ENCODE measurements around the gene KLK1.

KLK1 gene

GRCh38 chr19:50801107-50801506 is 22.5 kb downstream of the KLK1 start:
- Histone ChIP-seq H3K36me3 (ENCODE audit: control insufficient read depth in 5 of 5, insufficient read depth in 5 of 5, low read length in 5 of 5) (peaks cover 0 to 53% (median 34%) of the 10 kb centered on the region in 5 donors), H3K27me3 (ENCODE audit: control insufficient read depth in 5 of 5, insufficient read depth in 4 of 5, low read length in 5 of 5) (no peaks in the 10 kb centered on the region), H3K27ac (ENCODE audit: low read depth, low read length) (no peak overlapping the region), H3K9me3 (ENCODE audit: control insufficient read depth in 5 of 5, low read length in 5 of 5) (no peaks in the 10 kb centered on the region), H3K4me1 (ENCODE audit: control insufficient read depth in 5 of 5, insufficient read depth in 5 of 5, low read length in 5 of 5) (peaks cover 4 to 28% (median 20%) of the 10 kb centered on the region in 5 donors), H3K9ac (ENCODE audit: low read length in 5 of 5) (no peak overlapping the region), H3K4me3 (ENCODE audit: low read depth in 1 of 5, low read length in 5 of 5) (no peak overlapping the region)

- Histone ChIP-seq H3K36me3 (ENCODE audit: control insufficient read depth in 5 of 5, insufficient read depth in 5 of 5, low read length in 5 of 5) (peaks cover 0 to 60% (median 34%) of the 10 kb centered on the region in 5 donors), H3K27me3 (ENCODE audit: control insufficient read depth in 5 of 5, insufficient read depth in 4 of 5, low read length in 5 of 5) (no peaks in the 10 kb centered on the region), H3K9me3 (ENCODE audit: control insufficient read depth in 5 of 5, low read length in 5 of 5) (no peaks in the 10 kb centered on the region), H3K27ac (ENCODE audit: low read depth, low read length) (no peak overlapping the region), H3K9ac (ENCODE audit: low read length in 5 of 5) (no peak overlapping the region), H3K4me3 (ENCODE audit: low read depth in 1 of 5, low read length in 5 of 5) (no peak overlapping the region), H3K4me1 (ENCODE audit: control insufficient read depth in 5 of 5, insufficient read depth in 5 of 5, low read length in 5 of 5) (peaks cover 4 to 17% (median 15%) of the 10 kb centered on the region in 5 donors)
Measured at GRCh38 chr19:50799547-50799851, 24.1 kb downstream of the KLK1 start.

- H3K36me3 ChIP-seq (ENCODE audit: control insufficient read depth in 5 of 5, insufficient read depth in 5 of 5, low read length in 5 of 5): peaks cover 0 to 60% (median 34%) of the 10 kb centered on the region in 5 donors
Measured at GRCh38 chr19:50798659-50799546, 24.7 kb downstream of the KLK1 start.

GRCh38 chr19:50797781-50798658 is 25.6 kb downstream of the KLK1 start:
- H3K36me3 ChIP-seq (ENCODE audit: control insufficient read depth in 5 of 5, insufficient read depth in 5 of 5, low read length in 5 of 5): peaks cover 0 to 60% (median 34%) of the 10 kb centered on the region in 5 donors
- no peak overlapping the region for H3K27ac ChIP-seq (ENCODE audit: low read depth, low read length)
- no peak overlapping the region for H3K9ac ChIP-seq (ENCODE audit: low read length in 5 of 5)
- H3K9me3 ChIP-seq (ENCODE audit: control insufficient read depth in 5 of 5, low read length in 5 of 5): no peaks in the 10 kb centered on the region
- peaks cover 0 to 6% (median 4%) of the 10 kb centered on the region in 5 donors for H3K4me1 ChIP-seq (ENCODE audit: control insufficient read depth in 5 of 5, insufficient read depth in 5 of 5, low read length in 5 of 5)
- peaks cover 0 to 7% (median 0%) of the 10 kb centered on the region in 5 donors for H3K27me3 ChIP-seq (ENCODE audit: control insufficient read depth in 5 of 5, insufficient read depth in 4 of 5, low read length in 5 of 5)
- no peak overlapping the region for H3K4me3 ChIP-seq (ENCODE audit: low read depth in 1 of 5, low read length in 5 of 5)

More at GRCh38 chr19:50798659-50799546, 24.7 kb downstream of the KLK1 start:
- Histone ChIP-seq H3K9me3 (ENCODE audit: control insufficient read depth in 5 of 5, low read length in 5 of 5) (no peaks in the 10 kb centered on the region), H3K4me1 (ENCODE audit: control insufficient read depth in 5 of 5, insufficient read depth in 5 of 5, low read length in 5 of 5) (peaks cover 4 to 15% (median 12%) of the 10 kb centered on the region in 5 donors), H3K9ac (ENCODE audit: low read length in 5 of 5) (no peak overlapping the region), H3K27ac (ENCODE audit: low read depth, low read length) (no peak overlapping the region), H3K27me3 (ENCODE audit: control insufficient read depth in 5 of 5, insufficient read depth in 4 of 5, low read length in 5 of 5) (peaks cover 0 to under 1% (median 0%) of the 10 kb centered on the region in 5 donors), H3K4me3 (ENCODE audit: low read depth in 1 of 5, low read length in 5 of 5) (no peak overlapping the region)

GRCh38 chr19:50797429-50797780 is 26.2 kb downstream of the KLK1 start:
- Histone ChIP-seq H3K27ac (ENCODE audit: low read depth, low read length) (no peak overlapping the region), H3K36me3 (ENCODE audit: control insufficient read depth in 5 of 5, insufficient read depth in 5 of 5, low read length in 5 of 5) (peaks cover 0 to 60% (median 34%) of the 10 kb centered on the region in 5 donors), H3K4me3 (ENCODE audit: low read depth in 1 of 5, low read length in 5 of 5) (no peak overlapping the region), H3K9me3 (ENCODE audit: control insufficient read depth in 5 of 5, low read length in 5 of 5) (no peaks in the 10 kb centered on the region), H3K9ac (ENCODE audit: low read length in 5 of 5) (no peak overlapping the region), H3K27me3 (ENCODE audit: control insufficient read depth in 5 of 5, insufficient read depth in 4 of 5, low read length in 5 of 5) (peaks cover 0 to 9% (median 3%) of the 10 kb centered on the region in 5 donors), H3K4me1 (ENCODE audit: control insufficient read depth in 5 of 5, insufficient read depth in 5 of 5, low read length in 5 of 5) (no peaks in the 10 kb centered on the region)

- no peaks in the 10 kb centered on the region for H3K4me1 ChIP-seq (ENCODE audit: control insufficient read depth in 5 of 5, insufficient read depth in 5 of 5, low read length in 5 of 5)
- no peaks in the 10 kb centered on the region for H3K9me3 ChIP-seq (ENCODE audit: control insufficient read depth in 5 of 5, low read length in 5 of 5)
- H3K27me3 ChIP-seq (ENCODE audit: control insufficient read depth in 5 of 5, insufficient read depth in 4 of 5, low read length in 5 of 5): peaks cover 0 to 11% (median 4%) of the 10 kb centered on the region in 5 donors
- peaks cover 0 to 56% (median 34%) of the 10 kb centered on the region in 5 donors for H3K36me3 ChIP-seq (ENCODE audit: control insufficient read depth in 5 of 5, insufficient read depth in 5 of 5, low read length in 5 of 5)
- no peak overlapping the region for H3K9ac ChIP-seq (ENCODE audit: low read length in 5 of 5)
- no peak overlapping the region for H3K4me3 ChIP-seq (ENCODE audit: low read depth in 1 of 5, low read length in 5 of 5)
- H3K27ac ChIP-seq (ENCODE audit: low read depth, low read length): no peak overlapping the region
Measured at GRCh38 chr19:50796634-50797428, 26.8 kb downstream of the KLK1 start.

GRCh38 chr19:50796128-50796633 is 27.4 kb downstream of the KLK1 start:
- H3K4me3 ChIP-seq (ENCODE audit: low read depth in 1 of 5, low read length in 5 of 5): no peak overlapping the region
- no peak overlapping the region for H3K9ac ChIP-seq (ENCODE audit: low read length in 5 of 5)
- H3K27ac ChIP-seq (ENCODE audit: low read depth, low read length): no peak overlapping the region
- no peaks in the 10 kb centered on the region for H3K9me3 ChIP-seq (ENCODE audit: control insufficient read depth in 5 of 5, low read length in 5 of 5)
- H3K4me1 ChIP-seq (ENCODE audit: control insufficient read depth in 5 of 5, insufficient read depth in 5 of 5, low read length in 5 of 5): no peaks in the 10 kb centered on the region
- peaks cover 0 to 11% (median 7%) of the 10 kb centered on the region in 5 donors for H3K27me3 ChIP-seq (ENCODE audit: control insufficient read depth in 5 of 5, insufficient read depth in 4 of 5, low read length in 5 of 5)
- peaks cover 0 to 53% (median 34%) of the 10 kb centered on the region in 5 donors for H3K36me3 ChIP-seq (ENCODE audit: control insufficient read depth in 5 of 5, insufficient read depth in 5 of 5, low read length in 5 of 5)

GRCh38 chr19:50795664-50796073 is 27.9 kb downstream of the KLK1 start:
- Histone ChIP-seq H3K4me3 (ENCODE audit: low read depth in 1 of 5, low read length in 5 of 5) (no peak overlapping the region), H3K36me3 (ENCODE audit: control insufficient read depth in 5 of 5, insufficient read depth in 5 of 5, low read length in 5 of 5) (peaks cover 0 to 48% (median 30%) of the 10 kb centered on the region in 5 donors), H3K4me1 (ENCODE audit: control insufficient read depth in 5 of 5, insufficient read depth in 5 of 5, low read length in 5 of 5) (no peaks in the 10 kb centered on the region), H3K27ac (ENCODE audit: low read depth, low read length) (no peak overlapping the region), H3K27me3 (ENCODE audit: control insufficient read depth in 5 of 5, insufficient read depth in 4 of 5, low read length in 5 of 5) (peaks cover 0 to 11% (median 7%) of the 10 kb centered on the region in 5 donors), H3K9me3 (ENCODE audit: control insufficient read depth in 5 of 5, low read length in 5 of 5) (no peaks in the 10 kb centered on the region), H3K9ac (ENCODE audit: low read length in 5 of 5) (no peak overlapping the region)

- H3K9ac ChIP-seq (ENCODE audit: low read length in 5 of 5): no peak overlapping the region
- peaks cover 0 to 45% (median 30%) of the 10 kb centered on the region in 5 donors for H3K36me3 ChIP-seq (ENCODE audit: control insufficient read depth in 5 of 5, insufficient read depth in 5 of 5, low read length in 5 of 5)
- no peaks in the 10 kb centered on the region for H3K4me1 ChIP-seq (ENCODE audit: control insufficient read depth in 5 of 5, insufficient read depth in 5 of 5, low read length in 5 of 5)
- no peak overlapping the region for H3K27ac ChIP-seq (ENCODE audit: low read depth, low read length)
- no peak overlapping the region for H3K4me3 ChIP-seq (ENCODE audit: low read depth in 1 of 5, low read length in 5 of 5)
- peaks cover 0 to 11% (median 7%) of the 10 kb centered on the region in 5 donors for H3K27me3 ChIP-seq (ENCODE audit: control insufficient read depth in 5 of 5, insufficient read depth in 4 of 5, low read length in 5 of 5)
- no peaks in the 10 kb centered on the region for H3K9me3 ChIP-seq (ENCODE audit: control insufficient read depth in 5 of 5, low read length in 5 of 5)
Measured at GRCh38 chr19:50794876-50795663, 28.5 kb downstream of the KLK1 start.

Measured in subcutaneous abdominal adipose tissue (tissue), 5 donors.